AG09319 (cell line): Measurements from ENCODE around the gene OR51B6.
A peak's percentile ranks its signal among the peaks of the same experiment; 100 is the strongest.

ENCODE experiments used
- DNase-seq: peaks from one replicate; pipeline ENCODE4 v3.0.0-alpha.2; 2010; ENCODE audit warnings: low read depth; ENCODE audit errors: extremely low read depth
- CTCF ChIP-seq: IDR thresholded peaks from 2 replicates; pipeline ENCODE4 v1.5.1; 2011; ENCODE audit warnings: low read depth, mild to moderate bottlenecking, inconsistent platforms, low read length, moderate library complexity

The OR51B6 gene

DNA sequence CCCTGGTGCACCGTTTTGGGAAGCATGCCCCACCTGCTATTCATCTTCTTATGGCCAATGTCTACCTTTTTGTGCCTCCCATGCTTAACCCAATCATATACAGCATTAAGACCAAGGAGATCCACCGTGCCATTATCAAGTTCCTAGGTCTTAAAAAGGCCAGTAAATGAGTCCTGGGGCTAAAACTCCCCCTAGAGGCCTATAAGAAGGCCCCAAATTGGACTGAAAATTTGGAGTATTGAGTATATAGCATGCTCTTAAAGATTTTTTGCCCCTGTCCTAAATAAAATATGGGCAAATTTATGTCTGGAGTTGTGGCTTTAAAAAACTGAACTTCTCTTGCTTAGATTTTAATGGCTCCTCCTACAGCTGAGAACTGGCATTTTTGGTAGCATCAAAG lies 38.9 kb downstream of the OR51B6 start:
- peak; percentile 4 for TF ChIP-seq CTCF
- no peak for DNase-seq

DNA sequence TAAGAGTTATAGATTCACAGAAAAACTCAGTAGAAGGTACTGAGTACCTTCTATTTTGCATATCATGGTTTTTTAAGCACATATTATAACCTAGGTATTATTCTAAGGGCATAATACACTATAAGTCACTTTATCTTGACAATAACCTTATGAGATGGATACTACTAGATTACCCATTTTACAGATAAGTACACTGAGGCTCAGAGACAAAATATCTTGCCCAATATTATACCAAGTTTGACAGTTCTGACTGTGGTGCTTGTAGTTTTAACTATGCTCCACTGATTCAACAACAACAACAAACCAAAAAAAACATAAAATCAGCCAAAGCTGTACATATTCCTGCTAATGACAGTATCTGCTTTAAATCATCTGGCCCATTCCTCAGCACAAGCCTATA lies 42.8 kb downstream of the OR51B6 start:
- no peak for TF ChIP-seq CTCF
- DNase-seq = no peak

GRCh38 chr11:5398936-5399335 lies 47.6 kb downstream of the OR51B6 start:
- TF ChIP-seq CTCF = no peak
- DNase-seq = no peak
